GM12878 (cell line): ENCODE results near the gene ABI3. TPM values are rescaled to one million over a fixed set of nuclear protein-coding genes. Genes with fewer than 3 reads are reported as not detected.

Experiments used
- ATAC-seq: fragments of 200-7000 bp; cut with Tn5 transposase; 3 replicates; pipeline ENCODE4 v1.9.1; 2020; ENCODE audit warnings: mild to moderate bottlenecking, moderate library complexity
- BruUV-seq: library from RNA; stranded (reverse); fragments of 400-500 nt; replicated peaks from 2 replicates; lab custom pipeline; 2021; lab: Mats Ljungman, UMichigan
- CTCF ChIA-PET: fragments of 300-600 bp; sonication (Branson Sonifier 250); formaldehyde crosslinking; extraction: SDS; loops from one replicate; lab custom pipeline; 2021; ENCODE audit warnings: inconsistent platforms; lab: Yijun Ruan, JAX
- POLR2A ChIA-PET: fragments of 350-600 bp; formaldehyde crosslinking; extraction: SDS; loops from one replicate; lab custom pipeline; 2021; ENCODE audit warnings: inconsistent platforms; lab: Charles Lee
- RAD21 ChIA-PET: fragments of 300-600 bp; sonication (Branson Sonifier 250); formaldehyde crosslinking; loops from one replicate; lab custom pipeline; 2023; ENCODE audit warnings: antibody characterized with exemption; ENCODE audit not compliant: unreplicated experiment; lab: Charles Lee
- SMC1A ChIA-PET: fragments of 300-600 bp; sonication (Branson Sonifier 250); formaldehyde crosslinking; loops from one replicate; lab custom pipeline; 2023; ENCODE audit not compliant: unreplicated experiment, uncharacterized antibody; lab: Charles Lee
- DNase-seq: peaks from one replicate; pipeline ENCODE4 v3.0.0-alpha.2; 2011; ENCODE audit warnings: low read depth, low spot score
- FAIRE-seq: peaks from 3 replicates; lab custom pipeline; 2011; peaks lifted over from hg19 to GRCh38; lab: Jason Lieb, UNC
- H2AFZ ChIP-seq: 2 replicates; pipeline ENCODE4 v1.6.0; 2011; ENCODE audit warnings: low read depth, low read length, control low read depth; ENCODE audit not compliant: control insufficient read depth
- H3K27ac ChIP-seq: 2 replicates; pipeline ENCODE4 v1.5.1; 2011; ENCODE audit warnings: control low read depth; ENCODE audit not compliant: control insufficient read depth, insufficient read depth
- H3K27me3 ChIP-seq, 2 experiments: replicated peaks in 1 of 2; 2 replicates each; pipeline versions ENCODE4 v1.6.0 to v1.6.1; 2011; ENCODE audit warnings: low read length in 1 of 2; ENCODE audit not compliant: control insufficient read depth in 2 of 2, insufficient read depth in 2 of 2
- H3K36me3 ChIP-seq, 2 experiments: 2 replicates each; pipeline ENCODE4 v1.5.1; 2011; ENCODE audit warnings: low read length in 1 of 2; ENCODE audit not compliant: control insufficient read depth in 2 of 2, insufficient read depth in 2 of 2
- H3K4me1 ChIP-seq: 2 replicates; pipeline ENCODE4 v1.6.1; 2011; ENCODE audit warnings: mild to moderate bottlenecking, low read length, moderate library complexity, mixed read lengths; ENCODE audit not compliant: control insufficient read depth, insufficient read depth
- H3K4me2 ChIP-seq: 2 replicates; pipeline ENCODE4 v1.6.0; 2011; ENCODE audit warnings: control low read depth; ENCODE audit not compliant: control insufficient read depth, insufficient read depth
- H3K4me3 ChIP-seq: fragments of 200-600 bp; sonication (generic); 2 replicates; pipeline ENCODE4 v1.5.1; 2016
- H3K79me2 ChIP-seq: 2 replicates; pipeline ENCODE4 v1.6.0; 2011; ENCODE audit warnings: low read length; ENCODE audit not compliant: control insufficient read depth, insufficient read depth
- H3K9ac ChIP-seq: 2 replicates; pipeline ENCODE4 v1.8.0; 2011; ENCODE audit warnings: low read length, control low read depth, mixed read lengths; ENCODE audit not compliant: control insufficient read depth, insufficient read depth
- H3K9me3 ChIP-seq: replicated peaks from 3 replicates; pipeline ENCODE4 v1.5.1; 2011; ENCODE audit warnings: mild to moderate bottlenecking, low read length; ENCODE audit not compliant: control insufficient read depth, insufficient read depth
- H4K20me1 ChIP-seq: 2 replicates; pipeline ENCODE4 v1.6.0; 2011; ENCODE audit not compliant: control insufficient read depth, insufficient read depth
- BACH1 ChIP-seq: fragments of 450-650 bp; IDR thresholded peaks from 2 replicates; pipeline ENCODE4 v1.6.1; 2017; ENCODE audit warnings: mild to moderate bottlenecking, borderline replicate concordance
- BRCA1 ChIP-seq: IDR thresholded peaks from 2 replicates; pipeline ENCODE4 v1.6.1; 2011; ENCODE audit warnings: low read depth, low read length, improper control_type of control experiment
- CTCF ChIP-seq, 3 experiments: IDR thresholded peaks in 2 of 3; conservative IDR thresholded peaks in 1 of 3; 2 replicates each; pipeline ENCODE4 v1.5.1; 2011; ENCODE audit warnings: low read depth in 3 of 3, low read length in 3 of 3, mild to moderate bottlenecking in 3 of 3, control low read depth in 2 of 3, moderate library complexity in 2 of 3, inconsistent platforms in 1 of 3, mixed read lengths in 1 of 3; ENCODE audit not compliant: control insufficient read depth in 2 of 3, insufficient read depth in 1 of 3; ENCODE audit errors: extremely low read depth in 1 of 3
- MEF2B ChIP-seq: fragments of 450-650 bp; IDR thresholded peaks from 2 replicates; pipeline ENCODE4 v1.6.1; 2018; ENCODE audit warnings: mild to moderate bottlenecking, moderate library complexity; ENCODE audit not compliant: partially characterized antibody, poor library complexity, severe bottlenecking
- MTA3 ChIP-seq: IDR thresholded peaks from 2 replicates; pipeline ENCODE4 v1.6.1; 2012; ENCODE audit warnings: low read length, inconsistent platforms, borderline replicate concordance
- NBN ChIP-seq: fragments of 450-650 bp; IDR thresholded peaks from 2 replicates; pipeline ENCODE4 v1.6.1; 2016
- PRDM15 ChIP-seq: fragments of 450-650 bp; formaldehyde crosslinking; IDR thresholded peaks from 2 replicates; pipeline ENCODE4 v1.4.0; 2020; ENCODE audit warnings: mild to moderate bottlenecking, moderate library complexity
- RAD21 ChIP-seq: IDR thresholded peaks from 2 replicates; pipeline ENCODE4 v1.6.1; 2011; ENCODE audit warnings: mild to moderate bottlenecking, low read depth, low read length, moderate library complexity; ENCODE audit not compliant: insufficient read depth
- RUNX3 ChIP-seq: IDR thresholded peaks from 2 replicates; pipeline ENCODE4 v1.6.1; 2012; ENCODE audit warnings: low read length, inconsistent platforms
- SIN3A ChIP-seq: IDR thresholded peaks from 2 replicates; pipeline ENCODE4 v1.6.1; 2012; ENCODE audit warnings: low read depth, low read length, improper control_type of control experiment
- SMARCA5 ChIP-seq: fragments of 450-650 bp; IDR thresholded peaks from 2 replicates; pipeline ENCODE4 v1.6.1; 2017; ENCODE audit warnings: mild to moderate bottlenecking
- TARDBP ChIP-seq: IDR thresholded peaks from 2 replicates; pipeline ENCODE4 v1.6.1; 2016; ENCODE audit warnings: borderline replicate concordance
- ZBTB33 ChIP-seq: fragments of 450-650 bp; IDR thresholded peaks from 2 replicates; pipeline ENCODE4 v1.6.1; 2017; ENCODE audit warnings: mild to moderate bottlenecking
- WGBS: methylation state at CpG from one replicate; pipeline ENCODE4 v1.1.6; 2016; ENCODE audit warnings: low lambda C conversion rate; ENCODE audit not compliant: insufficient replicate concordance, insufficient coverage; ENCODE audit errors: missing lambda C conversion rate; 5-methylcytosine and 5-hydroxymethylcytosine counted together
- in situ Hi-C: fragments of 300-500 bp; cut with MboI; formaldehyde crosslinking; loops from 9 replicates; pipeline ENCODE4 v1.14.3; 2018; ENCODE audit warnings: mixed read lengths
- intact Hi-C: fragments of 100-400 bp; cut with micrococcal nuclease; formaldehyde crosslinking; loops from one replicate; pipeline ENCODE4 v1.14.2; 2022; ENCODE audit not compliant: unreplicated experiment
- polyA plus RNA-seq, 11 experiments: library from polyadenylated mRNA; depleted of rRNA in 4 of 11; unstranded in 6 of 11; stranded (reverse) in 5 of 11; fragments of >200 nt; fragmentation: Nextera tagmentation in 4 of 11; fragmentation: Illumina TruSeq in 1 of 11; extraction: Ambion mirVana in 4 of 11; extraction: Trizol in 1 of 11; gene quantifications; 1 replicate in 1 of 11; 2 replicates in 10 of 11; pipeline versions ENCODE4 v1.2.1 to v1.2.3, GENCODE V29; 2011 to 2016; ENCODE audit warnings: inconsistent platforms in 2 of 11, missing spikeins in 2 of 11, low read depth in 1 of 11
- total RNA-seq, 4 experiments: library from RNA; depleted of rRNA in 3 of 4; stranded (reverse); fragments of >200 nt in 3 of 4; fragmentation: Illumina TruSeq in 1 of 4; extraction: Trizol in 1 of 4; gene quantifications; 2 replicates each; pipeline versions ENCODE4 v1.2.1 to v1.2.3, GENCODE V29; 2013 to 2021

Gene ABI3
- total and polyA plus RNA-seq, 10 of the 15 experiments (the other 5 are each of a cell fraction or from before 2014, with no cell fraction given) = 13.4 to 109 (median 51.1) TPM

GRCh38 chr17:49183341-49183740, 27.2 kb upstream of the ABI3 start (continued):
- no peak for TF ChIP-seq ZBTB33
- no peak for TF ChIP-seq SMARCA5
- no peak for TF ChIP-seq TARDBP
- TF ChIP-seq NBN = no peak
- no peak for TF ChIP-seq CTCF (IDR thresholded peaks at IDR 0.05 in 2 of 3, conservative IDR thresholded peaks at IDR 0.05 in 1 of 3; ENCODE audit: control insufficient read depth in 2 of 3, extremely low read depth in 1 of 3, insufficient read depth in 1 of 3, low read depth in 3 of 3, low read length in 3 of 3)
- no peak for TF ChIP-seq SIN3A

GRCh38 chr17:49183801-49184200, 26.7 kb upstream of the ABI3 start:
- no peak overlapping the region for H3K4me2 ChIP-seq
- POLR2A ChIA-PET = no interaction called here
- no peak overlapping the region for H2AFZ ChIP-seq
- H3K27ac ChIP-seq = no peak overlapping the region
- no peak overlapping the region for H3K4me3 ChIP-seq
- RAD21 ChIA-PET = interaction anchor here (4.8 kb wide), 1 partner anchor 29 kb away, joined by 27 read pairs; no protein-coding TSS in a partner anchor
- no peak for DNase-seq
- intact Hi-C loops (no loop called here), in situ Hi-C loops (no loop called here)
- no peak for FAIRE-seq
- H3K4me1 ChIP-seq = no peaks in the 10 kb centered on the region
- no peak for ATAC-seq
- H3K9ac ChIP-seq = no peak overlapping the region
- no TSS peak for BruUV-seq
- H3K27me3 ChIP-seq = no peaks in the 10 kb centered on the region
- WGBS = 51% methylated on average over 7 of the region's 7 CpGs
- no peaks in the 10 kb centered on the region for H4K20me1 ChIP-seq
- H3K9me3 ChIP-seq = peaks cover 22% of the 10 kb centered on the region; the same call in 2 of the 3 replicates
- no peaks in the 10 kb centered on the region for H3K79me2 ChIP-seq
- SMC1A ChIA-PET = interaction anchor here (4.9 to 6.4 kb wide), 2 partner anchors 9 to 43 kb away, joined by 17 to 118 read pairs; partner anchors contain the start of gene PHOSPHO1
- no peaks in the 10 kb centered on the region for H3K36me3 ChIP-seq
- CTCF ChIA-PET = interaction anchor here (4.5 to 7.4 kb wide), 2 partner anchors 30 to 45 kb away, joined by 45 to 178 read pairs; partner anchors contain the start of gene PHOSPHO1
- no peak for TF ChIP-seq RUNX3
- no peak for TF ChIP-seq MTA3
- TF ChIP-seq RAD21 = no peak
- no peak for TF ChIP-seq PRDM15 (CRISPR knock-in tag)
- no peak for TF ChIP-seq BRCA1
- no peak for TF ChIP-seq MEF2B
- no peak for TF ChIP-seq BACH1
